Endothelial cell of umbilical vein (primary cell): Measurements from ENCODE around the gene ETHE1. TPM values are rescaled to one million over a fixed set of nuclear protein-coding genes. Genes with fewer than 3 reads are reported as not detected.

Experiments used
- BruUV-seq: library from RNA; stranded (reverse); fragments of 400-500 nt; replicated peaks from 2 replicates; lab custom pipeline; 2021; lab: Mats Ljungman, UMichigan
- CTCF ChIA-PET: fragments of 300-600, 350-600 bp; sonication (Branson Sonifier 250); formaldehyde crosslinking; loops from one replicate; lab custom pipeline; 2021; ENCODE audit warnings: antibody characterized with exemption, inconsistent platforms; lab: Charles Lee
- POLR2A ChIA-PET: fragments of 300-600, 350-600 bp; sonication (Branson Sonifier 250); formaldehyde crosslinking; loops from one replicate; lab custom pipeline; 2021; ENCODE audit warnings: antibody characterized with exemption, inconsistent platforms; lab: Charles Lee
- DNase-seq: peaks from one replicate; pipeline ENCODE4 v3.0.0-alpha.2; 2011; ENCODE audit warnings: low read depth, low spot score
- FAIRE-seq: peaks from 2 replicates; lab custom pipeline; 2011; peaks lifted over from hg19 to GRCh38; lab: Jason Lieb, UNC
- H2AFZ ChIP-seq: 2 replicates; pipeline ENCODE4 v1.6.0; 2012; ENCODE audit warnings: low read depth, low read length, control low read depth, inconsistent platforms
- H3K27ac ChIP-seq: 2 replicates; pipeline ENCODE4 v1.5.1; 2011; ENCODE audit warnings: low read depth, mild to moderate bottlenecking, control low read depth, low read length, moderate library complexity; ENCODE audit not compliant: insufficient read depth
- H3K27me3 ChIP-seq, 2 experiments: 2 replicates each; pipeline versions ENCODE4 v1.6.0 to v1.6.1; 2011; ENCODE audit warnings: low read length in 2 of 2, mixed read lengths in 1 of 2; ENCODE audit not compliant: control insufficient read depth in 2 of 2, insufficient read depth in 2 of 2
- H3K36me3 ChIP-seq, 2 experiments: 2 replicates in 1 of 2; 3 replicates in 1 of 2; pipeline ENCODE4 v1.5.1; 2011; ENCODE audit warnings: low read length in 2 of 2, mild to moderate bottlenecking in 1 of 2, moderate library complexity in 1 of 2; ENCODE audit not compliant: control insufficient read depth in 2 of 2, insufficient read depth in 2 of 2; ENCODE audit errors: extremely low read depth in 1 of 2
- H3K4me1 ChIP-seq: 3 replicates; pipeline ENCODE4 v1.5.1; 2011; ENCODE audit warnings: mild to moderate bottlenecking, low read length; ENCODE audit not compliant: control insufficient read depth, insufficient read depth; ENCODE audit errors: extremely low read depth
- H3K4me2 ChIP-seq: 2 replicates; pipeline ENCODE4 v1.6.1; 2011; ENCODE audit warnings: low read length, control low read depth, mixed read lengths; ENCODE audit not compliant: insufficient read depth
- H3K4me3 ChIP-seq, 3 experiments: fragments of 200-600 bp in 1 of 3; sonication (generic), shearing (Covaris generic) in 1 of 3; replicated peaks in 1 of 3; 2 replicates each; pipeline ENCODE4 v1.5.1; 2011 to 2016; ENCODE audit warnings: control low read depth in 3 of 3, low read length in 3 of 3, mild to moderate bottlenecking in 2 of 3, inconsistent platforms in 1 of 3, low read depth in 1 of 3, moderate library complexity in 1 of 3; ENCODE audit not compliant: insufficient read depth in 1 of 3
- H3K79me2 ChIP-seq: 2 replicates; pipeline ENCODE4 v1.6.0; 2012; ENCODE audit warnings: low read length, inconsistent platforms; ENCODE audit not compliant: control insufficient read depth, insufficient read depth
- H3K9ac ChIP-seq: replicated peaks from 2 replicates; pipeline ENCODE3; 2011; ENCODE audit warnings: low read length, control low read depth; ENCODE audit not compliant: insufficient read depth; ENCODE audit errors: extremely low read depth
- H3K9me1 ChIP-seq: replicated peaks from 3 replicates; pipeline ENCODE4 v1.6.0; 2011; ENCODE audit warnings: mild to moderate bottlenecking, low read length; ENCODE audit not compliant: control insufficient read depth, insufficient read depth; ENCODE audit errors: extremely low read depth
- H3K9me3 ChIP-seq: replicated peaks from 2 replicates; pipeline ENCODE4 v1.5.1; 2012; ENCODE audit warnings: low read length, inconsistent platforms; ENCODE audit not compliant: control insufficient read depth, insufficient read depth
- H4K20me1 ChIP-seq: replicated peaks from 2 replicates; pipeline ENCODE3; 2011; ENCODE audit warnings: mild to moderate bottlenecking, low read length; ENCODE audit not compliant: control insufficient read depth, insufficient read depth; ENCODE audit errors: extremely low read depth
- EZH2 ChIP-seq: IDR thresholded peaks from 2 replicates; pipeline ENCODE4 v1.6.1; 2012; ENCODE audit warnings: borderline replicate concordance, low read depth, mild to moderate bottlenecking, moderate library complexity, low read length, inconsistent platforms; ENCODE audit not compliant: severe bottlenecking
- FOS ChIP-seq: IDR thresholded peaks from 2 replicates; pipeline ENCODE4 v1.6.1; 2011; ENCODE audit warnings: mild to moderate bottlenecking, low read length, moderate library complexity, borderline replicate concordance; ENCODE audit not compliant: insufficient read depth
- GATA2 ChIP-seq: IDR thresholded peaks from 2 replicates; pipeline ENCODE4 v1.7.0; 2011; ENCODE audit warnings: low read depth, mild to moderate bottlenecking, moderate library complexity, mixed read lengths, low read length; ENCODE audit not compliant: insufficient read length, insufficient read depth
- JUN ChIP-seq: IDR thresholded peaks from 2 replicates; pipeline ENCODE4 v1.6.1; 2011; ENCODE audit warnings: borderline replicate concordance, low read depth; ENCODE audit not compliant: insufficient read length, insufficient read depth
- MYC ChIP-seq: IDR thresholded peaks from one replicate; pipeline ENCODE4 v1.6.1; 2011; ENCODE audit warnings: mild to moderate bottlenecking, low read depth, low read length
- POLR2A ChIP-seq: IDR thresholded peaks from 2 replicates; pipeline ENCODE4 v1.6.1; 2012; ENCODE audit warnings: low read depth, mild to moderate bottlenecking, control low read depth, low read length
- POLR2AphosphoS5 ChIP-seq: IDR thresholded peaks from 2 replicates; pipeline ENCODE4 v1.6.1; 2012; ENCODE audit warnings: low read depth, mild to moderate bottlenecking, control low read depth, low read length, moderate library complexity; ENCODE audit not compliant: insufficient read depth
- dilution Hi-C: fragments of 300-500 bp; cut with MboI; formaldehyde crosslinking; loops from one replicate; pipeline ENCODE4 v1.15.0; 2019; ENCODE audit warnings: low sequenced_read_pairs; ENCODE audit not compliant: extremely low pct_ligation_motif_present
- intact Hi-C: fragments of 100-400 bp; cut with micrococcal nuclease; formaldehyde crosslinking; loops from one replicate; pipeline ENCODE4 v1.10.0; 2022
- polyA plus RNA-seq, 4 experiments: library from polyadenylated mRNA; depleted of rRNA in 3 of 4; stranded (reverse) in 3 of 4; unstranded in 1 of 4; fragments of >200 nt; gene quantifications; 2 replicates each; pipeline versions ENCODE4 v1.2.1 to v1.2.3, GENCODE V29; 2011 to 2012; ENCODE audit warnings: missing spikeins in 1 of 4
- total RNA-seq: library from RNA; stranded (reverse); gene quantifications from 2 replicates; pipeline ENCODE4 v1.2.3, GENCODE V29; 2021
- TF ChIP-seq, protein P1 (sequence below), 2 donors: IDR thresholded peaks; 1 replicate in 1 of 2; 2 replicates in 1 of 2; pipeline ENCODE4 v1.5.1; 2011; ENCODE audit warnings: low read length in 2 of 2, mild to moderate bottlenecking in 2 of 2, moderate library complexity in 2 of 2, control low read depth in 1 of 2, inconsistent platforms in 1 of 2, low read depth in 1 of 2; ENCODE audit not compliant: insufficient read depth in 1 of 2; ENCODE audit errors: extremely low read depth in 1 of 2
- TF ChIP-seq, protein P2 (sequence below): IDR thresholded peaks from 2 replicates; pipeline ENCODE4 v1.6.1; 2011; ENCODE audit not compliant: insufficient read depth, insufficient read length

The ETHE1 gene
- total and polyA plus RNA-seq, 2 donors (not counting 3 experiments of a cell fraction or from before 2014, with no cell fraction given) = 34.5 to 124 TPM

DNA sequence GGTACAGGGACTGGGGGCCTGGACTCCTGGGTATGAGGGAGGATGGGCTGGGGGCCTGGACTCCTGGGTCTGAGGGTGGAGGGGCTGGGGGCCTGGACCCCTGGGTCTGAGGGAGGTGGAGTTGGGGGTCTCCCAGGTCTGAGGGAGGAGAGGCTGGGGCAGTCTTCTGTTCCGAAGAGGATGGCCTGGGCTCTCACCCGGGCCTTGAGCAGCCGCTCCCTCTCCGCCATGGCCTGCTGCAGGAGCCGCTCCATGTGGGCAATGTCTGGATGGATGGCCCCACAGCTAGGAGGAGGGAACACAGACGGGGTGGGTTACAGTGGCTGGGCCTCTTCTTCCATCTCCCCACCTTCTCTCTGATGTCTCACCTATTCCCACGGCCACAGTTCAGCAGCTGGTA lies 40.6 kb downstream of the ETHE1 start:
- intact Hi-C loops = no loop called here
- FAIRE-seq = no peak
- no peaks in the 10 kb centered on the region for H3K4me1 ChIP-seq

More for the DNA sequence above, 40.6 kb downstream of the ETHE1 start:
- Histone ChIP-seq H3K9me1 (no peaks in the 10 kb centered on the region), H3K4me2 (no peak overlapping the region), H3K27ac (no peak overlapping the region), H3K36me3 (peaks cover 0 to 5% of the 10 kb centered on the region in 2 experiments), H3K9me3 (no peaks in the 10 kb centered on the region), H2AFZ (no peak overlapping the region), H3K27me3 (no peaks in the 10 kb centered on the region), H4K20me1 (no peaks in the 10 kb centered on the region), H3K9ac (no peak overlapping the region), H3K79me2 (no peaks in the 10 kb centered on the region), H3K4me3 (no peak overlapping the region)
- CTCF ChIA-PET = interaction anchor here (2.2 kb wide), 1 partner anchor 39 kb away, joined by 7 read pairs; no protein-coding TSS in a partner anchor
- TF ChIP-seq, protein P1, sequence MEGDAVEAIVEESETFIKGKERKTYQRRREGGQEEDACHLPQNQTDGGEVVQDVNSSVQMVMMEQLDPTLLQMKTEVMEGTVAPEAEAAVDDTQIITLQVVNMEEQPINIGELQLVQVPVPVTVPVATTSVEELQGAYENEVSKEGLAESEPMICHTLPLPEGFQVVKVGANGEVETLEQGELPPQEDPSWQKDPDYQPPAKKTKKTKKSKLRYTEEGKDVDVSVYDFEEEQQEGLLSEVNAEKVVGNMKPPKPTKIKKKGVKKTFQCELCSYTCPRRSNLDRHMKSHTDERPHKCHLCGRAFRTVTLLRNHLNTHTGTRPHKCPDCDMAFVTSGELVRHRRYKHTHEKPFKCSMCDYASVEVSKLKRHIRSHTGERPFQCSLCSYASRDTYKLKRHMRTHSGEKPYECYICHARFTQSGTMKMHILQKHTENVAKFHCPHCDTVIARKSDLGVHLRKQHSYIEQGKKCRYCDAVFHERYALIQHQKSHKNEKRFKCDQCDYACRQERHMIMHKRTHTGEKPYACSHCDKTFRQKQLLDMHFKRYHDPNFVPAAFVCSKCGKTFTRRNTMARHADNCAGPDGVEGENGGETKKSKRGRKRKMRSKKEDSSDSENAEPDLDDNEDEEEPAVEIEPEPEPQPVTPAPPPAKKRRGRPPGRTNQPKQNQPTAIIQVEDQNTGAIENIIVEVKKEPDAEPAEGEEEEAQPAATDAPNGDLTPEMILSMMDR (IDR thresholded peaks at IDR 0.05; ENCODE audit: extremely low read depth in 1 of 2, insufficient read depth in 1 of 2, low read depth in 1 of 2, low read length in 2 of 2) = no peak
- TF ChIP-seq EZH2 = no peak
- no peak for TF ChIP-seq POLR2A
- no peak for TF ChIP-seq GATA2
- TF ChIP-seq FOS = no peak
- TF ChIP-seq, protein P2, sequence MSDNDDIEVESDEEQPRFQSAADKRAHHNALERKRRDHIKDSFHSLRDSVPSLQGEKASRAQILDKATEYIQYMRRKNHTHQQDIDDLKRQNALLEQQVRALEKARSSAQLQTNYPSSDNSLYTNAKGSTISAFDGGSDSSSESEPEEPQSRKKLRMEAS = no peak
- TF ChIP-seq JUN = no peak
- no peak for TF ChIP-seq MYC
- no peak for TF ChIP-seq POLR2AphosphoS5
- DNase-seq = no peak
- POLR2A ChIA-PET = no interaction called here
- dilution Hi-C loops = no loop called here
- no TSS peak for BruUV-seq
